Right renal pelvis (tissue), 4 donors: ENCODE measurements around the gene IL11. TPM values are rescaled to one million over a fixed set of nuclear protein-coding genes. Genes with fewer than 3 reads are reported as not detected.

ENCODE experiments used
- DNase-seq, 4 donors: peaks; one replicate each; pipeline ENCODE4 v3.0.0-alpha.2; 2013; ENCODE audit warnings: low read depth in 4 of 4, low spot score in 3 of 4, missing footprints in 1 of 4
- polyA plus RNA-seq, 4 donors: library from polyadenylated mRNA; unstranded; fragments of 120-200 nt; gene quantifications; one replicate each; pipeline ENCODE4 v1.2.1, GENCODE V29; 2013; ENCODE audit not compliant: insufficient read length in 4 of 4

IL11 gene
- polyA plus RNA-seq, 4 donors: 1.0 to 1.8 (median 1.5) TPM

DNA sequence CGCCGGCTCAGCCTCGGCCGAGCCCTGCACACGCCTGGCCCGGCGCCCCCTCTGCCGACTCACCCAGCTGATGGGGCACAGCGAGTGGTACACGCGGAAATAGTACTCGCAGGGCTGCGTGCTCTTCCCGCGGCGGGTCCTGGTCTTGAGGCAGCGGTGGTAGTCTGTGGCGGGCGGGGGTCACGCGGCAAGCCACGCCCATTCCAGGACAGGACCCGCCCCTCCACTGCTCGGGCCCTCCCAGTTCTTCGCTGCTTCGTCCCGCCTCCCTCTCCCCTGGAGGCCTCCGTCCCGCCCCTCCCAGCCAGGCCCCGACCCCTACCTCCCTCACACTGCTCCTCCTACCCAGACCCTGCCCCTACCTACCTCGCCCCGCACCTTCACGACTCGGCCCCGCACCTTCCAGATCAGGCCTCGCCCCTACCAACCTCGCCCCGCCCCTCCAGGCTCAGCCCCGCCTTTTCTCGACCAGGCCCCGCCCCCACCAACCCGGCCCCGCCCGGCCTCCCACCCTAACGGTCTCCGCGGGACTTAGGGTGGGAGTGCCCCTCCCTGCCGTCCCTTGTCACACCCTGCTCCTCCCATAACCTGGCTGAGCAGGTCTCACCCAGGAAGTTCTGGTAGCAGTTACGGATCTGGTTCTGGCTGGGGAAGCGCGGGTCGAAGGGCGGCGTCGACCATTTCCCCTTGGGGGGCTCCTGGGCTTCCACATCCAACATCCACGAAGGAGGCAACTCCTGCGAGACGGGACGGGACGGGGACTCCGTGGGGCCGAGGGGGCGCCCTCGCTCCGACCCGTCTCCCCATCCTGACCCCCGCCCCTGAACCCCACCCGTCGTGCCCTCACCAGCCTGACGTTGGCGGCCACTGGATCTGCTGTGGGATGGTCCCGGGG lies 16.2 kb downstream of the IL11 start:
- no peak for DNase-seq

DNA sequence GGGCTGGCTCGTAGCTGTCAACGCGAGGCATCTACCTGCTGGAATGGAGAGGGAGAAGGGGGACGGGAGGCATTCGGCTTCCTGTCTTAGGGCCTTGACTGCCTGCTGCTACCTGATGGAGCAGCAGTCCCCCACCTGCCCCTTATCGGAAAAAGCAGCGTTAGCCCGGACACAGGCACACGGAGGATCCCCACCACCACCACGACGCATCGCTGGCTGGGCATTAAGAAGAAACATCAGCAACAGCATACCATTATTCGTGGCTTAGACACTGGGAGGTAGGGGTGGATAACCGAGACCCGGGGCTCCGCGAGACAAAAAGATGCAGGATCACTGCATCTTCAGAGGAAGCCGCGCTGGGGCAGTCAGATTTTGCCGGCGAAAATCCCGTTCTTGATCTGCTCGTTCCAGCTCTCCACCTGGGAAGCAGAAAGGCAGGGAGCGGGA lies 16.9 kb downstream of the IL11 start:
- DNase-seq: no peak

DNA sequence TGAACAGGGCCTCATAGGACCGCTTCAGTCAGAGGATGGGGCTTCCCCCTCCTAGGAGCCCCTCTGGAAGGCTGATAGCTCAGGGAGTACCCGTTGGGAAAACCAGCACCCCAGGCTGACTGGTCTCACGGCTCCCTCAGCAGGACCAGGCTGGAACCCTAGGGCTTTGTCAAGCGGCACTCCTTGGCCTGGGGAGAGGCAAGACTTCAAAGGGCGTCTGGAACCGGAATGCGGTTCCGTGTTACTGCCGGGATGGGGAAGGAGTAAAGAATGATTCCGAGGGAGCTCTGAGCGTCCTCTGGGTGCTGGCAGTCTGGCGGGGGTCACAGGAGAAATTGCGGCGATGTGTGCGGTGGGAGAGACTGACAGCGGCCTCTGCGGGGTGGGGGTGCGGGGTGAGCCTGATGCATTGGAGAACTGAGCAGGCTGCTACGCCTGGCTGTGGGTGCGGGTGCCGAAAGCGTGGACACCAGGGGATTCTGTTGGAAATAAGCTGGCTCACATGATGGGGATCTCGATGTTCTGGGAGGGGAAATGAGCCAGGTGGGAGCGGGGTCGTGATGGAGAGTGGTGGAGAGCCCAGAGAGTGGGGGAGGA lies 17.6 kb downstream of the IL11 start:
- no peak for DNase-seq

- no peak for DNase-seq
Observed at GRCh38 chr19:55352040-55352439, 18.2 kb downstream of the IL11 start.

- no peak for DNase-seq
Observed at GRCh38 chr19:55350620-55351315, 19.5 kb downstream of the IL11 start.

GRCh38 chr19:55348317-55349034 lies 21.8 kb downstream of the IL11 start:
- no peak for DNase-seq

DNA sequence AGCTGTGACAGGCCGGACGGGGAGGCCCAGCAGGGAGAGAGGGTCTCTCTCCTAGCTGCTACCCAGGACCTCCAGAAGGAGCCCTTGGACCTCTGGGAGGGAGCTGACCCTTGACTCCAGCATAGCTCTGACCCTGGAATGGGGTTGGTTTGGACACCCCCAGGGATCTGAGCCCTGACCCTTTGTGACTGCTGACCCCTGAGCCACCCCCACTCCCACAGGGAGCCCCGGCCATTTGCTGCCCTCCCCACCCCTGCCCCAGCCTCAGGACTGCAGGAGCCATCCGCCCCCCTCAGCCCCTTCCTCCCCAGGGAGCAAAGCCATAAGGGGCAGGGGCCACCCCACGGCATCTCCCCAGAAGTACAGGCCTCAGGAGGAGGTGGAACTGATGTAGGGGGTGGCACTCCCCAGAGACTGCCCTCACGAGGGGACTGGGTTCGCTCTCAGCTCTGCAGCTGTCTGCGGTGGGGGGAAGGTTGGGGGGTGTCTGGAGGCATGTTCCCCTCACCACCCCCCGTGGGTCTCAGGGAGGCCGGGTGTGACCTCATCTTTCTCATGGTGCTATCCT lies 22.7 kb downstream of the IL11 start:
- DNase-seq: no peak

GRCh38 chr19:55346725-55347441 lies 23.4 kb downstream of the IL11 start:
- no peak for DNase-seq

DNA sequence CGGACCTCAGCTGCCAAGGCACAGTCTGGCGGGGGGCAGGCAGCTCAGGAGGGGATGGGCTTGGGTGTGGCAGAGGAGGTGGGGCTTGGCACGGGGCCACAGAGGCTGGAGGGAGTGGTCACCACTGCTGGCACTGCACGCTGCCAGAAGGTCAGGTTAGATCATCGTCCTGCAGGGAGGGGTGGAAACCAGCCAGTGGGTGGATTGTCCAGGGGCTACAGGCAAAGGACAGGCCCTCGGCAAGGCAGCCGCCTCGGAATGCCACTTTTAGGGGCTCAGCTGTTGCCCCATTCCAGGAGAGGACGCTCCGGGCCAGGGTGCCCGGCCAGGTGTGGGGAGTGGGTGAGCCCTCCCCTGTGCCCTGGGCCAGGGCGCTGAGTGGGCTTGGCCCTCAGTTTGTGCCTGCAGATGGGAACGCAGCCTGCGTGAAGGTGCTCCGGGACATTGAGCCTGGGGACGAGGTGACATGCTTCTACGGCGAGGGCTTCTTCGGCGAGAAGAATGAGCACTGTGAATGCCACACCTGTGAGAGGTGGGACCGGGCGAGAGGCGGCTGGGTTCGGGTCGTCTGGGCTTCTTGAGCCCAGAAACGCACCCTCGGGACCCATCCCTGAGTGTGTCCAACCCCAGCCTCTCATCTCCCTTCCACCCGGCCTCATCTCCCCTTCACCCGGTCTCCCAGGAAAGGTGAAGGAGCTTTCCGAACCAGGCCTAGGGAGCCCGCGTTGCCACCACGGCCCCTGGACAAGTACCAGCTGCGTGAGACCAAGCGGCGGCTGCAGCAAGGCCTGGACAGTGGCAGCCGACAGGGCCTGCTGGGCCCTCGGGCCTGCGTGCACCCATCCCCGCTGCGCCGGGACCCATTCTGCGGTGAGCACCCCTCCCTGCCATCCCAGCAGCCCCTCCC lies 24.2 kb downstream of the IL11 start:
- no peak for DNase-seq

DNA sequence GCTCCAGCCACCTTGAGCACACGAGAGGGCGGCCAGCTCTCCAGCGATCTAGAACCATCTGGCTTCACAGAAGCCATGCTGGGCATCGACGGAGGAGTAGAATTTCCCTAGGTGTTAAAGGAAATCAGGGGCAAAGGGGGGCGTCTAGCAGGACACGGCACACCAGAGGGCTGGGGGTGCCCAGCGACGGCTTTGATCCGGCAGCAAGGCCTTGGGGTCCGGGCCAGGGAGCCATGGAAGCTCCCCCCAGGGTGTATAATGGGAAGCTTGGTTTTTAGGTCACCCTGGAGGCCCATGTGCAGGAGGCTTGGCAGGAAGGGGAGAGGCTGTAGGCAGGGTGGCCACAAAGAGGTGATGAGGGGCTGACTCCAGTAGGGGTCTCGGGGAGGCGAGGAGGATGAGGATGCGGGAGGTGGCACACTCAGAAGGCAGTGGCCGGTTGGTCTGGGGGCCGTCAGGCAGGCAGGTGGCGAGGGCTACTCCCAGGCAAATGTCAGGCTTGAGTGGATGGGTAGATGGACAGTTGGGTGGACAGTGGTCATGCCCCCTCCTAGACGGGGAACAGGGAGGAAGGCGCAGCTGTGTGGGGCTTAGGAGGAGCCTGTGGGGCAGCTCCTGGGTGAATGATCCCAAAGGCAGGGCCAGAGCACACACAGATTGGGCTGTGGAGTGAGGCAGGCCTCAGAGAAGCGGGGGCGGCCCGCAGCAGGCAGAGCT lies 25.0 kb downstream of the IL11 start:
- DNase-seq: no peak

DNA sequence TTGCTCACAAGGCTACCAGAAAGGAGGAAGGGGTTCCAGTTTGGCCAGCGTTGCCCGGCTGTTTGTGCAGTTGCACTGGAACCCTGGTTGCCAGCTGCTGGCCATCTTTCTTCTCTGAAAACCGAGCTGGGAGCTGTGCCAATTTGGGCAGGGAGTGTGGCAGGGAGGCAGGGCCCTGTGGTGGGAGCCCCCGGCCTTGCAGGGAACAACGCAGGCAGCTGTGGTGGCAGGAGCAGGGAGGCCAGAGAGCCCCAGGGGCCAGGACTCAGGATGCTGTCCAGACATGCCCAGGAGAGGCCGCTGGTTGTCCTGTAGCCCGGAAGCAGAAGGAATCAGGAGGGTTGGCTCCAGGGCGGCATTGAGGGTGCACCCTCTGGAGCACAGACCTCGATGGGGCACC lies 25.8 kb downstream of the IL11 start:
- DNase-seq: no peak

GRCh38 chr19:55341595-55342531 lies 28.4 kb downstream of the IL11 start:
- DNase-seq: no peak

DNA sequence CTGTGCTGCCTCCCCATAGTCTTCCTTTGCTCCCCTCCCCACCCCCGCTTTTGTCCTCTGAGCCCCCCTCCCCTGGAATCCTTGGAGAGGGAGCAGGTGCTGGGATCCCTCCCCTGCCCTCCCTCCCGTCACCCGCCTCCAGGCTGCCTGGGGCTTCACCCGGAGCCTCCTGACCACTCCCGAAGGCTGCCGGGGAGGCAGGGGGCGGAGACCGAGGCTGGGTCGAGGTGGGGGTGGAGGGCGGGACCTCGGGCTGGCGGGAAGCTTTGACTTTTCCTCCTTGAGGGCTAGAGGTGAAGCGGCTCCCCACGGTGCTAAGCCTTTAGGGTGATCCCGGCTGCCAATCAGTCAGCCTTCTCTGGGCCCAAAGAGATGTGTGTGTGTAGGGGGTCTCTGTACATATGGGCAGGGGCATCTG lies 29.1 kb downstream of the IL11 start:
- DNase-seq: no peak

- no peak for DNase-seq
Observed at GRCh38 chr19:55340784-55341147, 29.5 kb downstream of the IL11 start.

GRCh38 chr19:55339889-55340783 lies 30.1 kb downstream of the IL11 start:
- DNase-seq: no peak
